PC-3 (cell line): ENCODE measurements around the gene MSMO1. TPM values are rescaled to one million over a fixed set of nuclear protein-coding genes. Genes with fewer than 3 reads are reported as not detected.

Source experiments
- ATAC-seq: fragments of 200-7000 bp; cut with Tn5 transposase; 2 replicates; pipeline ENCODE4 v1.9.1; 2020; ENCODE audit warnings: mild to moderate bottlenecking, moderate library complexity
- BruUV-seq: library from RNA; stranded (reverse); fragments of 400-500 nt; replicated peaks from 2 replicates; lab custom pipeline; 2021; lab: Mats Ljungman, UMichigan
- CTCF ChIA-PET: fragments of 300-600 bp; sonication (Branson Sonifier 250); formaldehyde crosslinking; loops from one replicate; lab custom pipeline; 2022; ENCODE audit warnings: antibody characterized with exemption; lab: Charles Lee
- POLR2A ChIA-PET: fragments of 300-600 bp; sonication (Branson Sonifier 250); formaldehyde crosslinking; loops from one replicate; lab custom pipeline; 2022; ENCODE audit warnings: antibody characterized with exemption; ENCODE audit not compliant: unreplicated experiment; lab: Charles Lee
- DNase-seq: peaks from one replicate; pipeline ENCODE4 v3.0.0-alpha.2; 2015
- H2AFZ ChIP-seq: fragments of 300-600 bp; sonication (generic); 2 replicates; pipeline ENCODE4 v1.6.0; 2016; ENCODE audit warnings: antibody characterized with exemption, low read length
- H3F3A ChIP-seq: fragments of 300-600 bp; sonication (generic); one replicate; pipeline ENCODE4 v1.6.0; 2017; ENCODE audit warnings: antibody characterized with exemption, low read length, control low read depth, mild to moderate bottlenecking; ENCODE audit not compliant: unreplicated experiment
- H3K27ac ChIP-seq: fragments of 300-600 bp; sonication (generic); 2 replicates; pipeline ENCODE4 v1.5.1; 2016; ENCODE audit warnings: mild to moderate bottlenecking, low read length
- H3K27me3 ChIP-seq: fragments of 300-600 bp; sonication (generic); 2 replicates; pipeline ENCODE4 v1.6.1; 2016; ENCODE audit warnings: low read length, mixed read lengths
- H3K36me3 ChIP-seq: fragments of 300-600 bp; sonication (generic); 2 replicates; pipeline ENCODE4 v1.6.1; 2016; ENCODE audit warnings: low read depth, mixed run types, low read length, mixed read lengths
- H3K4me1 ChIP-seq: fragments of 300-600 bp; sonication (generic); 2 replicates; pipeline ENCODE4 v1.5.1; 2016; ENCODE audit warnings: low read length; ENCODE audit not compliant: insufficient read depth
- H3K4me2 ChIP-seq: fragments of 300-600 bp; sonication (generic); 2 replicates; pipeline ENCODE4 v1.6.0; 2016; ENCODE audit warnings: low read length
- H3K4me3 ChIP-seq: fragments of 300-600 bp; sonication (generic); 2 replicates; pipeline ENCODE4 v1.5.1; 2016; ENCODE audit warnings: mild to moderate bottlenecking, low read length, mixed read lengths
- H3K79me2 ChIP-seq: fragments of 300-600 bp; sonication (generic); 2 replicates; pipeline ENCODE4 v1.6.1; 2017; ENCODE audit warnings: low read length, mixed read lengths
- H3K9ac ChIP-seq: fragments of 300-600 bp; sonication (generic); 2 replicates; pipeline ENCODE4 v1.6.0; 2016; ENCODE audit warnings: mild to moderate bottlenecking, low read length
- H3K9me2 ChIP-seq: fragments of 300-600 bp; sonication (generic); replicated peaks from 2 replicates; pipeline ENCODE4 v1.6.1; 2016; ENCODE audit warnings: mixed run types, low read length, mixed read lengths
- H3K9me3 ChIP-seq: fragments of 300-600 bp; sonication (generic); 2 replicates; pipeline ENCODE4 v1.6.1; 2016; ENCODE audit warnings: low read length, mixed read lengths
- H4K20me1 ChIP-seq: fragments of 300-600 bp; sonication (generic); 2 replicates; pipeline ENCODE4 v1.6.1; 2016; ENCODE audit warnings: low read length, mixed read lengths
- CTCF ChIP-seq: fragments of 300-600 bp; sonication (generic); conservative IDR thresholded peaks from 2 replicates; pipeline ENCODE4 v1.5.1; 2017; ENCODE audit warnings: antibody characterized with exemption, low read depth, mild to moderate bottlenecking, low read length
- EZH2 ChIP-seq: fragments of 300-600 bp; sonication (generic); IDR thresholded peaks from one replicate; pipeline ENCODE4 v1.6.1; 2017; ENCODE audit warnings: antibody characterized with exemption, mild to moderate bottlenecking, low read length; ENCODE audit not compliant: unreplicated experiment
- EZH2phosphoT487 ChIP-seq: fragments of 300-600 bp; sonication (generic); IDR thresholded peaks from 2 replicates; pipeline ENCODE4 v1.6.1; 2018; ENCODE audit warnings: mild to moderate bottlenecking, antibody characterized with exemption, low read length, borderline replicate concordance
- intact Hi-C: fragments of 100-400 bp; cut with micrococcal nuclease; formaldehyde crosslinking; loops from 2 replicates; pipeline ENCODE4 v1.9.0; 2023
- total RNA-seq: library from RNA; depleted of rRNA; stranded (reverse); fragments of >200 nt; gene quantifications from 2 replicates; pipeline ENCODE4 v1.2.3, GENCODE V29; 2014

Gene MSMO1
- total RNA-seq, 1 experiment from 2014 or later, result 37.6 TPM

GRCh38 chr4:165319509-165319908, 8.0 kb upstream of the MSMO1 start:
- no peak overlapping the region for H3K27ac ChIP-seq
- no peaks in the 10 kb centered on the region for H3K27me3 ChIP-seq
- no peaks in the 10 kb centered on the region for H3K9me3 ChIP-seq
- no peak overlapping the region for H3K4me3 ChIP-seq
- TF ChIP-seq CTCF (no peak), EZH2 (no peak), EZH2phosphoT487 (no peak)
- DNase-seq (no peak), ATAC-seq (no peak)
- ChIA-PET POLR2A (no interaction called here), CTCF (no interaction called here)
- H3F3A ChIP-seq, result no peaks in the 10 kb centered on the region
- peaks cover 2% of the 10 kb centered on the region for H3K36me3 ChIP-seq
- no peaks in the 10 kb centered on the region for H3K4me1 ChIP-seq
- BruUV-seq, result no TSS peak
- H2AFZ ChIP-seq, result no peak overlapping the region
- no peaks in the 10 kb centered on the region for H3K79me2 ChIP-seq
- H4K20me1 ChIP-seq, result no peaks in the 10 kb centered on the region
- no peaks in the 10 kb centered on the region for H3K9me2 ChIP-seq
- no peak overlapping the region for H3K9ac ChIP-seq
- no peak overlapping the region for H3K4me2 ChIP-seq
- intact Hi-C loops, result no loop called here

- Histone ChIP-seq H2AFZ (no peak overlapping the region), H3F3A (no peaks in the 10 kb centered on the region), H3K36me3 (peaks cover 6% of the 10 kb centered on the region; the same call in 1 of the 2 replicates), H3K4me2 (no peak overlapping the region), H3K9me2 (no peaks in the 10 kb centered on the region), H4K20me1 (no peaks in the 10 kb centered on the region), H3K9me3 (no peaks in the 10 kb centered on the region), H3K79me2 (peaks cover 18% of the 10 kb centered on the region), H3K9ac (no peak overlapping the region), H3K27ac (no peak overlapping the region), H3K4me1 (peaks cover 14% of the 10 kb centered on the region), H3K27me3 (no peaks in the 10 kb centered on the region), H3K4me3 (no peak overlapping the region)
- DNase-seq (no peak), ATAC-seq (no peak)
- intact Hi-C loops, result no loop called here
- TF ChIP-seq EZH2, result no peak
- no peak for TF ChIP-seq EZH2phosphoT487
- TF ChIP-seq CTCF, result no peak
- no TSS peak for BruUV-seq
- POLR2A ChIA-PET, result interaction anchor here (0.6 kb wide), 1 partner anchor 10 kb away, joined by 6 read pairs; no protein-coding TSS in a partner anchor
- CTCF ChIA-PET, result no interaction called here
These were observed 3.1 kb upstream of the MSMO1 start for GRCh38 chr4:165324236-165324917.

GRCh38 chr4:165324918-165325304, 2.6 kb upstream of the MSMO1 start:
- POLR2A ChIA-PET, result interaction anchor here (0.6 kb wide), 1 partner anchor 9 kb away, joined by 6 read pairs; no protein-coding TSS in a partner anchor

More at GRCh38 chr4:165324918-165325304, 2.6 kb upstream of the MSMO1 start:
- no peak for ATAC-seq
- Histone ChIP-seq H3K4me2 (no peak overlapping the region), H3K9ac (no peak overlapping the region), H3K9me3 (no peaks in the 10 kb centered on the region), H2AFZ (no peak overlapping the region), H3K4me3 (no peak overlapping the region), H3K9me2 (no peaks in the 10 kb centered on the region), H4K20me1 (no peaks in the 10 kb centered on the region), H3F3A (no peaks in the 10 kb centered on the region), H3K27ac (no peak overlapping the region), H3K4me1 (peaks cover 14% of the 10 kb centered on the region), H3K36me3 (peaks cover 6% of the 10 kb centered on the region; the same call in 1 of the 2 replicates), H3K79me2 (peaks cover 24% of the 10 kb centered on the region), H3K27me3 (no peaks in the 10 kb centered on the region)
- BruUV-seq, result no TSS peak
- CTCF ChIA-PET, result no interaction called here
- DNase-seq, result no peak
- intact Hi-C loops, result loop anchor here (5.0 kb wide), 2 partner anchors 193 to 213 kb away; partner anchors contain the start of gene TMEM192
- no peak for TF ChIP-seq CTCF
- TF ChIP-seq EZH2phosphoT487, result no peak
- TF ChIP-seq EZH2, result no peak
